T1000 (cell line): Measurements from ENCODE around the gene DPYD.

ENCODE experiments used
- DNase-seq: peaks from one replicate; lab custom pipeline; 2025; ENCODE audit warnings: mixed read lengths; lab: John Stamatoyannopoulos, UW

The DPYD gene

DNA sequence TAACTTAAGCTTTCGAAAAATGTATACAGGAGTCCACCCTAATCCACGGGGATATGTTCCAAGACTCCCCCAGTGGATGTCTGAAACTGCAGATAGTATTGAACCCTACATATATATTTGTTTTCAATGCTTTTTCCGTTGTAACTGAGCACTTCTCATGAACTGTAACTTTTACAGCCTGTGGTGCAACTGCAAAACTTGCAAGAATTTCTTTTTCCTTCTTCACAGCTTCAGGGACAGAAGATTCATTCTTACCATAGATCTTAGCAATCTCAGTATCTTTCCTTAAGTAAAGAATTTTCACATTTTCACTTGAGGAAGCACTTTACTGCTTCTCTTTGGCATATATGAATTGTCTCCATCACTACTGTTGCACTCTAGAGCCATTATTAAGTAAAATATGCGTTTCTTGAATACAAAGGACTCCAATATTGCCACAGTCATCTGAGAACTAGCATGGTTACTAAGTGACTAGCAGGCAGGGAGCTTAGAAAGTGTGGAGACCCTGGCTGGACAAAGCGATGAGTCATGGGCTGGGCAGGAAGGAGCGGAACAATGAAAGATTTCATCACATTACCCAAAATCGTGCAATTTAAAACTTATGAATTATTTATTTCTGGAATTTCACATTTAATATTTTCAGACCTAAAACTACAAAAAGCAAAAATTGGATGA lies 14.1 kb downstream of the DPYD start:
- DNase-seq = peak; percentile 1

DNA sequence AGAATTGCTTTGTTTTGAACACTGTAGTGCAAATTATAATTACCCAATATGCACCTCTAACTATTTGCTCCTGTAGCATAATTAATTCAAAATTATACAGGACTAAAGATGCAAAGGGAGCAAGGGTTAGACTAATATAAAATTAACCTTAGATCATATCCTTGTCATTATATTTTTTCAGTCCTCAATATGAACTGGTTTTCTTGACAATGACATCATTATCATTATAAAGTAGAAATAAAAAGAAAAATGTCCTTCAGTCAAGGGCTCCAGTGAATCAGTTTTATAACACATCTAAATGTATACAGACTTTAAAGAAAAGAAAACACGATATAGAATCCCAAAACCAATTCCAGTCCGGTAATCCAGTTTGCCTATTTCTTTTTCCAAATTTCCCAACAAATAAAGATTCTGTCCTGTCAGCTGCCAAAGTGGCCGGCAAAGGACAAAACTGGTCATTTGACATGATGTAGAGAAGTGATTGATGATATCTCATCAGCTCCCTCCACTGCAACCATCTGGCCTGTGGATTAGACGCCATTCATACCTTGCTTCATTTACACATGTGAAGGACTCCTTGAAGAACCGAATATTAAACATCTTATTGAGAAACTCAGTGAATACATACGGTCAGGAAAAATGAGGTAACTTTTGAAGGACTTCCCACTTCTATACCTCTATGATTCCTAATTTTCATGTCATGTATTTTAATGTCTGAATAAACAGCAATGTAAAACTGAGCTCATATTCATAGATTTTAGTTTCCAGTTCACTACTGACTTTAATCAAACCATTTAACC lies 15.5 kb downstream of the DPYD start:
- no peak for DNase-seq

DNA sequence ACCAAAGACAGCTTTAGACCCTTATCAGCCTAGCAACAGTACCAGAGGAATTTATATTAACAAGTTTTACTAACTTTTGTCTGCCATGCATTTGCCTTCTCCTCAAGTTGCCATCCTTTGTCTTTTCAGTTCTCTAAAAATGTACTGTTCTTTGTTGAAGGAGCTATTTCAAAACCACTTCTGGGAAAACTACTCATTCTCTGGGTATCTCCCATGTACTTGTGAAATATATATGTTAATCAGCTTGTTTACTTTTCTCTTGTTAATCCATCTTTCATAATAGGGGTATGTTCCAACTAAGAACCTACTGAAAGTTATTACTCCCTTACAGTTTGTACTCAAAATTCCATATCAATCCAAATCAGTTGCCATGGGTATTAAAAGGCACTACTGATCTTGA lies 16.3 kb downstream of the DPYD start:
- no peak for DNase-seq

GRCh38 chr1:97903626-97904025 lies 17.2 kb downstream of the DPYD start:
- no peak for DNase-seq

GRCh38 chr1:97902067-97902466 lies 18.8 kb downstream of the DPYD start:
- DNase-seq = no peak

DNA sequence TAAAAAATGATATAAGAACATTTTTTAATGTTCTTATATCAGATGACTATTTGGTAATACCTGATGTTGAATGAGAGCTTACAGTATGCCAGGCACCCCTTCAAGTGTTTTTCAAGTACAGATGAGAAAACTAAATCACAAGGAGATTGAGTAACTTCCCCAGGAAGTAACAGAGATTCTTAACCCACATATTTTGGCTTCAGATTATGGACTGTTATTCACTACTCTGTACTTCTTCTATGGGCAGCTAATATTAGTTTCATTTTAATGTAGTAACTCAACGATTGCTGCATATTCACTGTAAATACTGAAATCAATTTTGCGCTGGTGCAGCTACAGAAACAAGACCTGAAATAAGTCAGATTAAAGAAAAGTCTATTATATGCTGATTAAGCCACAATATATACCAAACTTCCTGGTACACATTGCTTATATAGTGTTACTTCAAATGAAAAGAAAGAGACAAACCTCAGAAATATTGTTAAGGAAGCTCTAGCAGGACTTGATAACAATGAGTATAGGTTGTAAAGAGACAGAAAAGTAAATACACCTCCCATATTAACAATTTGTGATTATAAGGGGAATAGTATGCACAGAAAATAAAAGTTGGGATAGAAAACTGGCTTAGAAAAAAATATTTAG lies 19.7 kb downstream of the DPYD start:
- DNase-seq = no peak

GRCh38 chr1:97898948-97899347 lies 21.9 kb downstream of the DPYD start:
- no peak for DNase-seq

DNA sequence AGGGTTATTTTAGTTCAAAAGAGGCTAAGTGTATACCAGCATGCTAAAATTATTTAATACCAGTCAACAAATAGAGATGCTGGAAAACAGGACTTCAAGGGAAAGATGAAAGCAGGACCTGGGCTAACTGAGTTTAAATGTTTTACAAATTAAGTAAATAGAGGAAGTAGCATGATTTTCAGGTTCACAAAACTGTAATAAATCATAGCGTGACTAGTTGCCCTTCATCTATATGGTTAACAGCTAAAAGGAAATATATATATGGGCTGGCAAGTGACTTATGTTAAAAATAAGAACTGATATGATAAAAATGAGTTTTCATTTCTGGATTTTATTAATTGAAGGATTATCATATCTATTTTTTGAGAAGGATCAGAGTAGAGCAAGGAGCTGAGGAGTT lies 25.6 kb downstream of the DPYD start:
- DNase-seq = no peak

- DNase-seq = no peak
These were observed 27.0 kb downstream of the DPYD start for GRCh38 chr1:97893844-97894243.

GRCh38 chr1:97886199-97886598 lies 34.6 kb downstream of the DPYD start:
- DNase-seq = no peak

DNA sequence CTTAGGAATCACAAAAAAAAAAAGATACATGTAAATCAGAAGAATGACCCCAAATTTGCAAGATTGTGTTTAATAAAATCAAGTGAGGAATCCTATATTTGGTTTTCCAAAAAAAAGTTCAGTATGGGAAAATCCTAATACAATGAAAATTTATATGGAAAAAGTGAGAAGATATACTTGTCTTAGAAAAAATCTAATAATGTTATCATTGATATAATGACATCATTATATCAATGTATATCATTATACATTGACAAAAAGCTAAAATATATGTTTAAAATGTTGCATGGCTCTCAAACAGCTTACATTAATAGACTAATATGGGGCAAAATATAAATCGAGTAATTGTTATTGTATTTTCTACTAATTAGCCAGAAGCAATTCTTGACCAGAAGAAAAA lies 37.0 kb downstream of the DPYD start:
- DNase-seq = no peak

DNA sequence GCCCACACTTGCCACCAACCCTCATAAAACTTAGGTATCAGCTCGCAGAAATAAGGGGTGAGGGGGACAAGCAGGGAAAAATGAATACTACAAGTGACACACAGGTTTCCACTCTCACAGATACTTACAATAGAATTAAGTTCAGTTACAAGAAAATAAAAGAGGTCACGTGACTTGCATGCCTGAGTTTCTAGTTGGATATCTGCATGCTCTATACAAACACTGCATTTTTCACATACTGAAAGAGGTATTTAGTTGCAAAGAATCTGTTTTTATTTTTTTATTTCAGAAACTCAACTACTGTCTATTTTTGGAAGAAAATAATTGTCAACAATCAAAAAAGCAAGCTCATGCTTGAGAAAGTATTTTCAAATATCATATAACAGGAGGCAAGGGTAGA lies 43.5 kb downstream of the DPYD start:
- DNase-seq = no peak

GRCh38 chr1:97875996-97876395 lies 44.8 kb downstream of the DPYD start:
- no peak for DNase-seq

DNA sequence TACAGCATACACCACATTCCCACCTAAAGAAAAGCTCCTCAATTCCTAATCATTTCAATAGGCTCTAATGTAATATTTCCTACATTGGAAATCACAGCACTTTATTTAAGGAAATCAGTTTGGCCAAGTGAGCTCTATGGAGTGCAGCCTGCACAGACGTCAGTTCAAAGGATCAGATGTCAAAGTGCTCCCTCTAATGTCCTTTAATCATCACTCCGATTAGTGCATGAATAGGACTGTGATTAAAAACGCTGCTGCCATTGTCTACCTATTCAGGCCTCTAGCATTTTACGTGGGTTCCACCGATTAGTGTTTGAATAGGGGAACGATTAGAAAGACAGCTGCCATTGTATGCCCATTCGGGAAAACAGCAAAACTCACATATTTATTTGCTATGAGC lies 50.2 kb downstream of the DPYD start:
- DNase-seq = no peak

GRCh38 chr1:97869441-97869840 lies 51.4 kb downstream of the DPYD start:
- DNase-seq = no peak

GRCh38 chr1:97867127-97867526 lies 53.7 kb downstream of the DPYD start:
- DNase-seq = no peak

- no peak for DNase-seq
These were observed 56.2 kb downstream of the DPYD start for GRCh38 chr1:97864615-97865014.

DNA sequence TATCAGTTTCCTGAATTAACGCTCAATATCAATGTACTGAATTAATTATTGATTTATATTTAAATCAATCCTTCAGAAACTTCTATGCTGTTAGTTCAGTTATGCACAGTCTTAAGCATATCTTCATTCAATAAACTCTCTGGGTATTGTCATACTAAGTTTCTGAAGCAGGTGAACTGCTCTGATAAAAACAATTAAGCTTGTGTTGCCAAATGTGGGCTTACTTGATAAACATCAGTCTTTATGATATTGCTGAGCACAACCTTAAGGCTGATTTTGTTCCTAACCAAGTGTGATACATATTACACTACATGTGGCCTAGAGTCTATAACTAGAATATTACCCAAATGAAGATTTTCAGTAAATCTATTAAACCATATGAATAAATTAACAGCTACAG lies 67.6 kb downstream of the DPYD start:
- no peak for DNase-seq

DNA sequence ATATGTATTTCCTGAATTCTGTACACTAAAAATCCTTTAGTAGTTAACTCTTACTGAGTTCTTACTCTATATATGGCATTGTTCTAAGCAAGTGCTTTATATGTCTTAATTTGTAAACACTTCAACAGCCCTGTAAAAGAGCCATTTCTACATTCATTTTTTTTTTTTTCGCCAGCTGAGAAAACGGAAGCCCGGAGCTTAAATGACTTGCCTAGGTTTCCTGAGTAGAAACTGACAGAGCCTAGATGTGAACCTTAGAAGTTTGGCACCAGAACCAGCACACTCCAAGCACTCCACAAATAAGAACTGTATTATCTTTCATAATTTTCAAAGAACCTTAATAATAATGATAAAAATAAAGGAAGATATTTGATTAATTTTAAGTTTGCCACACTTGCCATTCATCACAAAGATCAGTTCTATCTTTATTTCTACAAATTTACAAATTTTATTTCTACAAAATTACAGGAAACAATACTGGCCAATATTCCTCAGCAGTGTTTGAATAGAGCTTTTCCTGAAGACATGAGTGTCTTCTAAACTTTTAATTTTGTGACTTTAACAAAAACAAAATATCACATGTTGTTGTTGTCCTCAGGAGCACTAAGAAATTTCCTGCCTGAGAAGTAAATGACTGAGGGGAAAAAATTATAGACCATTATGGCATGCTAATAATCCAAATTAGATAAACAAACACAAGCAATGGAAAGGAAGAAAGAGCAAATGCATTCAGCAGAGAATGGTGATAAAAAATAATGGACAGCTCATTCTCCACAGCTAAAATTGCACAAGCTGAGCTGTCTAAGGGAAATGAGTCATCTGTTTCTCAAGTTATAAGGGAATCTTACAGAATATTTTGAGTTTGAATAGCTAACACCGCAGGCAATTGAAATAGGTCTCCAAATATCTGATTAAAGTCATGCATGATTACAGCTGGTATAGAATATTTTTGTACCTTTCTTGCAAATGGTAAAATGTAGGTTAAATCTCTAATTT lies 71.2 kb downstream of the DPYD start:
- DNase-seq = no peak

GRCh38 chr1:97845805-97846204 lies 75.0 kb downstream of the DPYD start:
- DNase-seq = no peak

DNA sequence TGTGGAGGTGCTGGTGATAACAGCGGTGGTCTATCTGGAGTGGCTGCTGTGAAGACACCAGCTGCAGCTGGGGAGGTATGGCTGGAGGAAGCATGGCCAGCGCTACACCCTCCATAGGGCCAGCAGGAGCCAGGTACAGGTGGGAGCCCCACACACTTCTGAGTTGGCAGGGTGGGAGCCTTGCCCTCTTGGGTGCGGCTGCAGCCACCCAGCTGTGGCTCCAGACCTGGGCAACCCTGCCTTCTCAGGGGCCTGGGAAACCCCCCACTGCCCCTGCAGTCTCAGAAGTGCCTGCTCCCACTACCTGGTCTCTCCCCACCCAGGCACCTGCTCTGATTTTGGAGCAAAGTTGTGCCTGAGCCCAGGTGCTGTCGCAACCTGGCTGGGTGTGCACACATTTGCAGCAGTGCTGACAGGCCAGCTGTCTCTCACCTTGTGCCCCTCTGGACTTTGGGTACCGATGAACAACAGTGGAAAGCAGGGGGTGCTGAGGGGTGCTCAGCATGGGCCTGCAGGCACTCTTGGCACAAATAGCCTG lies 76.2 kb downstream of the DPYD start:
- no peak for DNase-seq

GRCh38 chr1:97841338-97841737 lies 79.5 kb downstream of the DPYD start:
- no peak for DNase-seq
